Erythroblast (primary cell): Measurements from ENCODE around the gene RHOBTB1.
"Not testable (repeated sequence)": the region's sequence is repeated elsewhere in the genome, so short reads cannot be mapped to it uniquely, and the experiment has no call there.

Experiments used
- DNase-seq, 2 experiments: peaks; one replicate each; lab custom pipeline; 2025; lab: John Stamatoyannopoulos, UW
- GATA1 ChIP-seq: IDR thresholded peaks from 2 replicates; pipeline ENCODE4 v1.6.1; 2011; ENCODE audit warnings: low read depth, mild to moderate bottlenecking, control low read depth, low read length, moderate library complexity
- POLR2A ChIP-seq: IDR thresholded peaks from 2 replicates; pipeline ENCODE4 v1.6.1; 2011; ENCODE audit warnings: mild to moderate bottlenecking, low read length

The RHOBTB1 gene

GRCh38 chr10:60916025-60916424 lies 28.0 kb downstream of the RHOBTB1 start:
- no peak for DNase-seq
- TF ChIP-seq GATA1 = no peak
- no peak for TF ChIP-seq POLR2A

- no peak for DNase-seq
- TF ChIP-seq GATA1 (no peak), POLR2A (no peak)
Measured at GRCh38 chr10:60914690-60915141, 29.3 kb downstream of the RHOBTB1 start.

GRCh38 chr10:60913657-60914056 lies 30.3 kb downstream of the RHOBTB1 start:
- no peak for TF ChIP-seq POLR2A
- no peak for TF ChIP-seq GATA1
- DNase-seq = no peak

GRCh38 chr10:60913071-60913470 lies 30.9 kb downstream of the RHOBTB1 start:
- TF ChIP-seq POLR2A (no peak), GATA1 (no peak)
- no peak for DNase-seq

GRCh38 chr10:60911715-60912114 lies 32.3 kb downstream of the RHOBTB1 start:
- no peak for DNase-seq
- TF ChIP-seq GATA1 (no peak), POLR2A (no peak)

GRCh38 chr10:60911216-60911615 lies 32.8 kb downstream of the RHOBTB1 start:
- DNase-seq = no peak
- TF ChIP-seq POLR2A (no peak), GATA1 (no peak)

GRCh38 chr10:60910543-60910942 lies 33.4 kb downstream of the RHOBTB1 start:
- TF ChIP-seq GATA1 = no peak
- no peak for DNase-seq

GRCh38 chr10:60908896-60909295 lies 35.1 kb downstream of the RHOBTB1 start:
- DNase-seq = no peak

GRCh38 chr10:60908031-60908430 lies 36.0 kb downstream of the RHOBTB1 start:
- no peak for DNase-seq
- no peak for TF ChIP-seq POLR2A
- TF ChIP-seq GATA1 = no peak

More at GRCh38 chr10:60908896-60909295, 35.1 kb downstream of the RHOBTB1 start:
- TF ChIP-seq POLR2A (no peak), GATA1 (no peak)

- DNase-seq = no peak
- TF ChIP-seq GATA1 (no peak), POLR2A (no peak)
Measured at GRCh38 chr10:60907236-60907635, 36.7 kb downstream of the RHOBTB1 start.

- not testable (repeated sequence) for DNase-seq
Measured at GRCh38 chr10:60906825-60907224, 37.2 kb downstream of the RHOBTB1 start.

- DNase-seq = no peak
- TF ChIP-seq POLR2A (no peak), GATA1 (no peak)
Measured at GRCh38 chr10:60906411-60906810, 37.6 kb downstream of the RHOBTB1 start.

GRCh38 chr10:60905580-60905979 lies 38.4 kb downstream of the RHOBTB1 start:
- no peak for DNase-seq
- no peak for TF ChIP-seq GATA1
- TF ChIP-seq POLR2A = no peak

- TF ChIP-seq GATA1 = no peak
- no peak for TF ChIP-seq POLR2A
- no peak for DNase-seq
Measured at GRCh38 chr10:60903096-60903495, 40.9 kb downstream of the RHOBTB1 start.

- no peak for TF ChIP-seq POLR2A
- no peak for TF ChIP-seq GATA1
- no peak for DNase-seq
Measured at GRCh38 chr10:60901561-60902235, 42.3 kb downstream of the RHOBTB1 start.

- DNase-seq = no peak
- TF ChIP-seq POLR2A = no peak
- no peak for TF ChIP-seq GATA1
Measured at GRCh38 chr10:60899266-60899665, 44.7 kb downstream of the RHOBTB1 start.
